ENCODE results near the gene MEX3A. TPM values are rescaled to one million over a fixed set of nuclear protein-coding genes. Genes with fewer than 3 reads are reported as not detected.
A peak's percentile ranks its signal among the peaks of the same experiment; 100 is the strongest.

Gene MEX3A
- total RNA-seq, 4 donors from 2014 or later: under 0.01 to 1.2 (median 0.43) TPM

DNA sequence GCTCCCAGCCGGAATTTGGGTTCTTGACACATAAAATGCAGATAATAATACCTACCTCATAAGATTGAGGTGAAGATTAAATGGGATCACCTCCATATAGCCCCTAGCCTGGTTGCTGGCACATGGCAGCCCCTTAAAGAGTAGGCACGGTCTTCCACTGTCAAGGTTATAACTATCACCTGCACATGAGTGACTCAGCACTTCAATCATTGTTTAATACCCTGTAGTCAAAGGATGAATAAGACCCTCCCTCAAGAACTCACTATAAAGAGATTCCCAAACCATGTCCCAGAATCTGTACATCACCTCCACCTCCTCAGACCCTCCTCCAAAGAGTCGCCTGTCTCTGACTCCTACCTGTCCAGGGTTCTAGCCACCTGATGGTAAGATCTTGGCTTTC lies 25.8 kb upstream of the MEX3A start:
- H3K27ac ChIP-seq: peak overlapping the region; percentile 58 to 97 (median 96)

DNA sequence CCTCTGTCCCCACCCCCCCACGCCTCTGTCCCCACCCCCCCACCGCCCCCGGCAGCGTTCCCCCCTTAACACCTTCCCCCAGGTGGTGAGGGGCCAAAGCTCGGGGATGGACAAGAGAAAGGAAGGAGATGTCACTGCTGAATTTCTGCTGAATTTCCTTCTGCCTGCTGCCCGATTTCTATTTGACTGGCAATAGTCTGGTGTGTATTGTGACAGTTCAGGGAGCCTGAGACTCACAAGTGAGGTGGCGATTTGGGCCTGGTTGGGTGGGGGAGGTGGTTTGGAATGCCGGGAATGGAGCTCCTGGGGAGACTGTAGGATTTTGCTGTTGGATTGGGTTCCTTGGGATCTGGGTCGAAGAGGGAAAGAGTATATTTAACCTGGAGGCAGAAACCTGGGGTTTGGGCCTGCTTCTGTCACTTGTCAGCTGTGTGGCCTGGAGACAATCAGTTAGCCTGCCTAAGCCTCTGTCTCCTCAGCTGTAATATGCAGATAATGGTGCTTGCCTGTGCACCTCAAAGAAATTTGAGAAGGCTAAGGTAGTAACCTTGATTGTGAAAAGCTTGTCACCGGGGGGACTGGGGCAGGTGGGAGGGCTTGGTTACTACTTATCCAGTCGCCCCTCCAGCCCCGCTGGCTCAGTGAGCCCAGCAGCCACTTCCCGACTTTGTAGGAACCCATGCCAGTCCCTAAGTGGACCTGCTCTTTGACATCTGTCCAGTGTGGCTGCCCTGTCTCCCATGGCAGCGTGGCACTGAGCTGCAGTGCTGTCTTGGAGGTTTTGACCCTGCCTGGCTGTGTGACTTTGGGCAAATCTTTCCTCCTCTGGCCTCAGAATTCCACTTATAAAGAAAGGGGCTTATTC lies 24.6 kb upstream of the MEX3A start:
- 12 to 29% methylated on average over 9 to 14 of the region's 14 CpGs for WGBS, 2 donors
- H3K4me1 ChIP-seq: peaks cover 8 to 83% (median 57%) of the 10 kb centered on the region in 4 donors

More for the DNA sequence above, 25.8 kb upstream of the MEX3A start:
- no peaks in the 10 kb centered on the region for H3K36me3 ChIP-seq
- TF ChIP-seq CTCF (IDR thresholded peaks at IDR 0.05) (no peak), POLR2A (IDR thresholded peaks at IDR 0.05) (no peak), EP300 (IDR thresholded peaks at IDR 0.05) (no peak)
- DNase-seq (ENCODE audit: low spot score in 2 of 2): no peak
- no peaks in the 10 kb centered on the region for H3K9me3 ChIP-seq
- H3K4me1 ChIP-seq: peaks cover 8 to 83% (median 51%) of the 10 kb centered on the region in 4 donors
- H3K27me3 ChIP-seq: no peaks in the 10 kb centered on the region
- WGBS, 2 donors: 89 to 96% methylated on average over 3 of the region's 3 CpGs
- no peak overlapping the region for H3K4me3 ChIP-seq

GRCh38 chr1:156104861-156105832 lies 22.9 kb upstream of the MEX3A start:
- peak in 1 of 2 donors; percentile 15 for DNase-seq (ENCODE audit: low spot score in 2 of 2)
- Histone ChIP-seq H3K4me3 (peak overlapping the region in 2 of 4 donors; percentile 48 to 50), H3K27me3 (no peaks in the 10 kb centered on the region), H3K9me3 (no peaks in the 10 kb centered on the region), H3K4me1 (peaks cover 8 to 89% (median 55%) of the 10 kb centered on the region in 4 donors), H3K27ac (peak overlapping the region; percentile 93 to 97 (median 96)), H3K36me3 (no peaks in the 10 kb centered on the region)
- 31 to 33% methylated on average over 11 of the region's 11 CpGs for WGBS, 2 donors
- TF ChIP-seq POLR2A (IDR thresholded peaks at IDR 0.05) (peak in 1 of 2 donors; percentile 7), CTCF (IDR thresholded peaks at IDR 0.05) (peak in 2 of 5 experiments; percentile 13 to 27), EP300 (IDR thresholded peaks at IDR 0.05) (no peak)

More for the DNA sequence above, 24.6 kb upstream of the MEX3A start:
- no peaks in the 10 kb centered on the region for H3K36me3 ChIP-seq
- no peaks in the 10 kb centered on the region for H3K27me3 ChIP-seq
- H3K4me3 ChIP-seq: peak overlapping the region; percentile 12 to 50 (median 34)
- peak in 1 of 2 donors; percentile 50 for DNase-seq (ENCODE audit: low spot score in 2 of 2)
- no peak for TF ChIP-seq CTCF (IDR thresholded peaks at IDR 0.05)
- TF ChIP-seq POLR2A (IDR thresholded peaks at IDR 0.05): no peak
- no peak for TF ChIP-seq EP300 (IDR thresholded peaks at IDR 0.05)
- H3K9me3 ChIP-seq: no peaks in the 10 kb centered on the region
- H3K27ac ChIP-seq: peak overlapping the region; percentile 93 to 97 (median 96)

DNA sequence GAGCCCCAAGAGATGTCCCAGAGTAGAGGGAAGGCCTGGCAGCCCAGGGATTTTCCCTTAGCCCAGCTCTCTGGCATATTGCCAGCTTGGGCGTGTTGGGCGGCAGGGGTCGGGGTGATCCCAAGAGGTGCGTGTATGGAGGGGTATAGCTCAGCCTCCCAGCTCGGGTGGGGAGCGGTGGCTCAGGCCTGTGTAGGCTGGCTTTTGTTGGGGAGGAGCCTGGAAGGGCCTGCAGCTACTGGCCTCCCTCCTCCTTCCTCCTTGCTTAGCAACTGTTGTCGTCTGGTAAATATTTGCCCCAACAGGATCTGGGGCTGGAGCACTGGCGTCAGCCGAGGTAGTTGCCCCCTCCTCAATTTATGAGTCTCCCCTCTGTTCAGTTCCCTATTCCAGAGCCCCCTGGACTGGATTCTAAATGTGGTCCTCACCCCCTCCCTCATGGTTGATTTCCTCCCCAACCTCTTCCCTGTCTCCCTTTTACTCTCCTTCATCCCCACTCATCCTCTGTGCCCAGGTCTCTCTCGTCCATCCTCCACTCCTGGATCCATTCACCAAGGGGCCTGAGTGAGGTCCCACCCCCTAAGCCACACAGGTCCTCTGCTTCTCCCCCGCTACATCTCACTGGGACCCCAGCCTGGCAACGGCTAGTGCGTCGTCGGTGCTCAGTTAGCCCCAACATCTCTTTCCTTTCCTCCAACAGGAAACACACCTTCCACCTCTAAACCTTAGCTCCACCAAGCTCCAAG lies 22.0 kb upstream of the MEX3A start:
- H3K4me1 ChIP-seq: peaks cover 8 to 87% (median 55%) of the 10 kb centered on the region in 4 donors
- no peak overlapping the region for H3K4me3 ChIP-seq
- H3K36me3 ChIP-seq: no peaks in the 10 kb centered on the region
- TF ChIP-seq EP300 (IDR thresholded peaks at IDR 0.05) (peak in 1 of 2 donors; percentile 65), CTCF (IDR thresholded peaks at IDR 0.05) (no peak), POLR2A (IDR thresholded peaks at IDR 0.05) (peak; percentile 16 to 32)
- peak overlapping the region; percentile 93 to 97 (median 96) for H3K27ac ChIP-seq
- H3K27me3 ChIP-seq: no peaks in the 10 kb centered on the region
- WGBS, 2 donors: 26 to 46% methylated on average over 9 to 15 of the region's 15 CpGs
- peak in 1 of 2 donors; percentile 63 for DNase-seq (ENCODE audit: low spot score in 2 of 2)
- H3K9me3 ChIP-seq: no peaks in the 10 kb centered on the region

All from tibial nerve (tissue), 4 donors.